GM23338 (cell line): ENCODE data around the gene CNTNAP5. TPM values are rescaled to one million over a fixed set of nuclear protein-coding genes. Genes with fewer than 3 reads are reported as not detected.

Source experiments
- ATAC-seq: fragments of 200-7000 bp; cut with Tn5 transposase; 3 replicates; pipeline ENCODE4 v1.9.1; 2020
- DNase-seq: peaks from one replicate; pipeline ENCODE4 v3.0.0-alpha.2; 2015; ENCODE audit warnings: low spot score
- H2AFZ ChIP-seq: fragments of 200-600 bp; sonication (generic); 2 replicates; pipeline ENCODE4 v1.8.0; 2016; ENCODE audit warnings: antibody characterized with exemption, mild to moderate bottlenecking, moderate library complexity
- H3F3A ChIP-seq: fragments of 200-600 bp; sonication (generic); replicated peaks from 2 replicates; pipeline ENCODE4 v1.8.0; 2017; ENCODE audit warnings: antibody characterized with exemption, mixed run types, low read depth
- H3K27ac ChIP-seq: fragments of 200-600 bp; sonication (generic); 2 replicates; pipeline ENCODE4 v1.6.1; 2016; ENCODE audit warnings: low read depth
- H3K27me3 ChIP-seq: fragments of 200-600 bp; sonication (generic); 2 replicates; pipeline ENCODE4 v1.8.0; 2016; ENCODE audit warnings: mild to moderate bottlenecking, mixed run types, moderate library complexity; ENCODE audit not compliant: insufficient read depth
- H3K36me3 ChIP-seq: fragments of 200-600 bp; sonication (generic); 2 replicates; pipeline ENCODE4 v1.8.0; 2016; ENCODE audit warnings: mild to moderate bottlenecking; ENCODE audit not compliant: insufficient read depth
- H3K4me1 ChIP-seq: fragments of 200-600 bp; sonication (generic); 2 replicates; pipeline ENCODE4 v1.8.0; 2016; ENCODE audit warnings: mild to moderate bottlenecking, moderate library complexity; ENCODE audit not compliant: insufficient read depth
- H3K4me2 ChIP-seq: fragments of 200-600 bp; sonication (generic); 2 replicates; pipeline ENCODE4 v1.7.1; 2017; ENCODE audit warnings: mixed run types
- H3K4me3 ChIP-seq: fragments of 200-600 bp; sonication (generic); 2 replicates; pipeline ENCODE4 v1.6.1; 2016; ENCODE audit warnings: mixed run types
- H3K79me2 ChIP-seq: fragments of 200-600 bp; sonication (generic); replicated peaks from 2 replicates; pipeline ENCODE4 v1.8.0; 2017; ENCODE audit warnings: mild to moderate bottlenecking; ENCODE audit not compliant: insufficient read depth
- H3K9me2 ChIP-seq: fragments of 200-600 bp; sonication (generic); 2 replicates; pipeline ENCODE4 v1.8.0; 2017; ENCODE audit not compliant: insufficient read depth
- H4K20me1 ChIP-seq: fragments of 200-600 bp; sonication (generic); replicated peaks from 2 replicates; pipeline ENCODE4 v1.8.0; 2017; ENCODE audit warnings: mild to moderate bottlenecking; ENCODE audit not compliant: insufficient read depth
- H3K27ac Mint-ChIP-seq: 2 replicates; pipeline ENCODE4 v1.8.0; 2020; ENCODE audit warnings: inconsistent platforms, mild to moderate bottlenecking, moderate library complexity, mixed read lengths
- H3K27me3 Mint-ChIP-seq: 3 replicates; pipeline ENCODE4 v1.8.0; 2022; ENCODE audit warnings: low read depth, mild to moderate bottlenecking, moderate library complexity, mixed read lengths, inconsistent platforms; ENCODE audit not compliant: insufficient read depth, poor library complexity
- H3K36me3 Mint-ChIP-seq: 3 replicates; pipeline ENCODE4 v1.8.0; 2021; ENCODE audit warnings: low read depth, mild to moderate bottlenecking, inconsistent platforms, moderate library complexity, mixed read lengths
- H3K4me1 Mint-ChIP-seq: 3 replicates; pipeline ENCODE4 v1.8.0; 2020; ENCODE audit warnings: mild to moderate bottlenecking, inconsistent platforms, mixed read lengths
- H3K4me3 Mint-ChIP-seq: 3 replicates; pipeline ENCODE4 v1.8.0; 2021; ENCODE audit warnings: moderate library complexity, mild to moderate bottlenecking, inconsistent platforms, mixed read lengths
- H3K9me3 Mint-ChIP-seq: 3 replicates; pipeline ENCODE4 v1.8.0; 2020; ENCODE audit warnings: moderate library complexity, mild to moderate bottlenecking, inconsistent platforms, mixed read lengths
- CREB1 ChIP-seq: fragments of 250-450 bp; sonication (Bioruptor Pico); IDR thresholded peaks from 2 replicates; pipeline ENCODE4 v1.5.0; 2020; ENCODE audit warnings: low read depth, mild to moderate bottlenecking, moderate library complexity
- EZH2 ChIP-seq: fragments of 200-600 bp; sonication (generic); IDR thresholded peaks from one replicate; pipeline ENCODE4 v1.8.0; 2017; ENCODE audit warnings: antibody characterized with exemption, mild to moderate bottlenecking, low read depth; ENCODE audit not compliant: unreplicated experiment
- EZH2phosphoT487 ChIP-seq: fragments of 200-600 bp; sonication (generic); IDR thresholded peaks from one replicate; pipeline ENCODE4 v1.8.1; 2018; ENCODE audit warnings: antibody characterized with exemption; ENCODE audit not compliant: unreplicated experiment
- JUNB ChIP-seq: IDR thresholded peaks from one replicate; pipeline ENCODE4 v1.6.1; 2016; ENCODE audit warnings: antibody characterized with exemption; ENCODE audit not compliant: unreplicated experiment
- NANOG ChIP-seq: IDR thresholded peaks from 2 replicates; pipeline ENCODE4 v1.6.1; 2016; ENCODE audit warnings: antibody characterized with exemption, borderline replicate concordance
- POLR2AphosphoS5 ChIP-seq: IDR thresholded peaks from 2 replicates; pipeline ENCODE4 v1.6.1; 2016; ENCODE audit warnings: antibody characterized with exemption, low read depth
- REST ChIP-seq: IDR thresholded peaks from one replicate; pipeline ENCODE4 v1.6.1; 2018; ENCODE audit warnings: antibody characterized with exemption; ENCODE audit not compliant: unreplicated experiment
- STAT1 ChIP-seq: IDR thresholded peaks from one replicate; pipeline ENCODE4 v1.6.1; 2016; ENCODE audit warnings: antibody characterized with exemption; ENCODE audit not compliant: unreplicated experiment
- ZNF331 ChIP-seq: fragments of 250-450 bp; sonication (Bioruptor Pico); IDR thresholded peaks from 2 replicates; pipeline ENCODE4 v1.5.0; 2020; ENCODE audit warnings: low read depth, mild to moderate bottlenecking, moderate library complexity
- ZNF462 ChIP-seq: fragments of 250-450 bp; sonication (Bioruptor Pico); IDR thresholded peaks from 2 replicates; pipeline ENCODE4 v1.5.0; 2020; ENCODE audit warnings: mild to moderate bottlenecking, moderate library complexity
- polyA plus RNA-seq: library from polyadenylated mRNA; unstranded; fragments of >200 nt; fragmentation: Nextera tagmentation; extraction: Ambion mirVana; gene quantifications from 2 replicates; pipeline ENCODE4 v1.2.1, GENCODE V29; 2016
- total RNA-seq: library from RNA; depleted of rRNA; stranded (reverse); fragments of >200 nt; shearing (Covaris generic); gene quantifications from 2 replicates; pipeline ENCODE4 v1.2.3, GENCODE V29; 2014
- TF ChIP-seq, protein P1 (sequence below): IDR thresholded peaks from 2 replicates; pipeline ENCODE4 v1.6.1; 2016; ENCODE audit warnings: antibody characterized with exemption

The CNTNAP5 gene
- total and polyA plus RNA-seq, 2 experiments from 2014 or later = 0.49 to 0.50 TPM

DNA sequence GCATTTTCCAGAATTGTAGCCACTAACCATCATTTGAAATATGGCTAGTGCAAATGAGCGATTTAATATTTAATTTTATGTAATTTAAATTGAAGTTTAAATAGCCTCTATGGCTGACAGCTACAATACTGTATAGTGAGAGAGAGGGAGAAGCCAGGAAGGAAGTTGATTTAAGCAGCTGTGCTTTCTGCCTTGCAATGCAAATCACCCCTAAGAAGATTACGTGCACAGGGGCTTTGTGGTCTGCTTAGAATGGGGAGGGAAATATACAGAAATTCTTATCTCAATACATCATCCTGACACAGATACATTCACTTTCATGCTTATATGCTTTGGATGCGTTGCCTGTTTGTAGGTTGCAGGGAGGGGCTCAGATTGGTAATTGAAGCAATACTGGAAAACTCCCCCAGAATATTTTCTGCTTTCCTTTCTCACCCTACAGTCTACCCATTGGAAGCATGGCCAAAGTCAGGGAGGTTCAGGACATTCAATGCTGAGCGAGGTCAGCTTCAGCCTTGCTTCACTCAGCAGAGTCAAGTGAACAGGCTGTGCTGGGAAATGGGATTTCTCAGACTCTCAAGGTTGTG lies 674.0 kb downstream of the CNTNAP5 start:
- H2AFZ ChIP-seq = no peak overlapping the region
- Mint-ChIP-seq H3K9me3 (no peaks in the 10 kb centered on the region; the same call in 2 of the 3 replicates), H3K4me1 (no peaks in the 10 kb centered on the region), H3K36me3 (no peaks in the 10 kb centered on the region), H3K27ac (no peak overlapping the region), H3K4me3 (no peak overlapping the region), H3K27me3 (peaks cover 3% of the 10 kb centered on the region)
- H4K20me1 ChIP-seq = no peaks in the 10 kb centered on the region
- TF ChIP-seq CREB1 (no peak), NANOG (no peak)
- no peak for DNase-seq
- no peak overlapping the region for H3K27ac ChIP-seq
- H3K4me3 ChIP-seq = no peak overlapping the region
- no peak for ATAC-seq
- no peaks in the 10 kb centered on the region for H3F3A ChIP-seq
- no peaks in the 10 kb centered on the region for H3K79me2 ChIP-seq
- H3K9me2 ChIP-seq = peaks cover 6% of the 10 kb centered on the region; the same call in 1 of the 2 replicates
- no peaks in the 10 kb centered on the region for H3K36me3 ChIP-seq
- no peaks in the 10 kb centered on the region for H3K27me3 ChIP-seq
- H3K4me1 ChIP-seq = no peaks in the 10 kb centered on the region
- no peak overlapping the region for H3K4me2 ChIP-seq

- H3K4me1 Mint-ChIP-seq = no peaks in the 10 kb centered on the region
- H3K27me3 ChIP-seq = no peaks in the 10 kb centered on the region
- no peak overlapping the region for H2AFZ ChIP-seq
- H3K27ac ChIP-seq = no peak overlapping the region
- H3K79me2 ChIP-seq = no peaks in the 10 kb centered on the region
- H3K9me2 ChIP-seq = peaks cover 13% of the 10 kb centered on the region; the same call in 1 of the 2 replicates
- no peak overlapping the region for H3K4me3 Mint-ChIP-seq
- H4K20me1 ChIP-seq = no peaks in the 10 kb centered on the region
- no peaks in the 10 kb centered on the region for H3K36me3 ChIP-seq
- H3K27me3 Mint-ChIP-seq = peaks cover 6% of the 10 kb centered on the region
- DNase-seq (no peak), ATAC-seq (no peak)
- H3K4me3 ChIP-seq = no peak overlapping the region
- no peak overlapping the region for H3K4me2 ChIP-seq
- H3K36me3 Mint-ChIP-seq = no peaks in the 10 kb centered on the region
- no peaks in the 10 kb centered on the region for H3F3A ChIP-seq
- no peak overlapping the region for H3K27ac Mint-ChIP-seq
- H3K9me3 Mint-ChIP-seq = no peaks in the 10 kb centered on the region; the same call in 2 of the 3 replicates
- 0 out of 2 replicates have a peak, but pooled peaks cover 3% of the 10 kb centered on the region for H3K4me1 ChIP-seq
- TF ChIP-seq NANOG = no peak
- TF ChIP-seq ZNF331 (CRISPR knock-in tag) = no peak
- no peak for TF ChIP-seq POLR2AphosphoS5
- no peak for TF ChIP-seq JUNB
- TF ChIP-seq REST = no peak
- TF ChIP-seq, protein P1, sequence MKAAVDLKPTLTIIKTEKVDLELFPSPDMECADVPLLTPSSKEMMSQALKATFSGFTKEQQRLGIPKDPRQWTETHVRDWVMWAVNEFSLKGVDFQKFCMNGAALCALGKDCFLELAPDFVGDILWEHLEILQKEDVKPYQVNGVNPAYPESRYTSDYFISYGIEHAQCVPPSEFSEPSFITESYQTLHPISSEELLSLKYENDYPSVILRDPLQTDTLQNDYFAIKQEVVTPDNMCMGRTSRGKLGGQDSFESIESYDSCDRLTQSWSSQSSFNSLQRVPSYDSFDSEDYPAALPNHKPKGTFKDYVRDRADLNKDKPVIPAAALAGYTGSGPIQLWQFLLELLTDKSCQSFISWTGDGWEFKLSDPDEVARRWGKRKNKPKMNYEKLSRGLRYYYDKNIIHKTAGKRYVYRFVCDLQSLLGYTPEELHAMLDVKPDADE = no peak
- TF ChIP-seq ZNF462 (CRISPR knock-in tag) = no peak
- no peak for TF ChIP-seq STAT1
- TF ChIP-seq EZH2phosphoT487 = no peak
- no peak for TF ChIP-seq EZH2
Observed at GRCh38 chr2:124702777-124703176, 677.7 kb downstream of the CNTNAP5 start.
